Fibroblast of lung (primary cell): ENCODE data around the gene GUCY1A2. TPM values are rescaled to one million over a fixed set of nuclear protein-coding genes. Genes with fewer than 3 reads are reported as not detected.

Experiments
- DNase-seq, 2 donors: peaks; one replicate each; pipeline versions ENCODE4 v3.0.0 to v3.0.0-alpha.2; 2010; ENCODE audit warnings: low read depth in 2 of 2
- H2AFZ ChIP-seq: 2 replicates; pipeline ENCODE4 v1.5.1; 2012; ENCODE audit warnings: low read length, control low read depth, inconsistent platforms
- H3K27ac ChIP-seq: 2 replicates; pipeline ENCODE4 v1.5.1; 2011; ENCODE audit warnings: low read length, control low read depth; ENCODE audit not compliant: insufficient read depth
- H3K27me3 ChIP-seq: 2 replicates; pipeline ENCODE4 v1.5.1; 2011; ENCODE audit warnings: mild to moderate bottlenecking, low read length; ENCODE audit not compliant: control insufficient read depth, insufficient read depth
- H3K36me3 ChIP-seq: 2 replicates; pipeline ENCODE4 v1.5.1; 2011; ENCODE audit warnings: low read length; ENCODE audit not compliant: control insufficient read depth, insufficient read depth
- H3K4me1 ChIP-seq: 2 replicates; pipeline ENCODE4 v1.5.1; 2011; ENCODE audit warnings: low read length; ENCODE audit not compliant: control insufficient read depth, insufficient read depth; ENCODE audit errors: extremely low read depth
- H3K4me2 ChIP-seq: 2 replicates; pipeline ENCODE4 v1.5.1; 2011; ENCODE audit warnings: low read length, control low read depth; ENCODE audit not compliant: insufficient read depth; ENCODE audit errors: extremely low read depth
- H3K4me3 ChIP-seq, 4 experiments: fragments of 200-600 bp in 1 of 4; sonication (generic) in 1 of 4; replicated peaks in 1 of 4; 2 replicates each; pipeline ENCODE4 v1.5.1; 2011 to 2016; ENCODE audit warnings: low read length in 4 of 4, low read depth in 3 of 4, mild to moderate bottlenecking in 3 of 4, control low read depth in 2 of 4, inconsistent platforms in 1 of 4, mixed read lengths in 1 of 4; ENCODE audit not compliant: insufficient read depth in 1 of 4; ENCODE audit errors: control extremely low read depth in 1 of 4
- H3K79me2 ChIP-seq: 2 replicates; pipeline ENCODE4 v1.5.1; 2012; ENCODE audit warnings: mild to moderate bottlenecking, low read length, inconsistent platforms; ENCODE audit not compliant: control insufficient read depth, insufficient read depth
- H3K9ac ChIP-seq: 2 replicates; pipeline ENCODE4 v1.5.1; 2011; ENCODE audit warnings: mild to moderate bottlenecking, low read length, control low read depth; ENCODE audit not compliant: insufficient read depth
- H3K9me3 ChIP-seq: 2 replicates; pipeline ENCODE4 v1.5.1; 2012; ENCODE audit warnings: low read depth, low read length; ENCODE audit not compliant: control insufficient read depth, insufficient read depth
- H4K20me1 ChIP-seq: 2 replicates; pipeline ENCODE4 v1.5.1; 2011; ENCODE audit warnings: low read length; ENCODE audit not compliant: control insufficient read depth, insufficient read depth; ENCODE audit errors: extremely low read depth
- CTCF ChIP-seq, 2 donors: IDR thresholded peaks in 1 of 2; conservative IDR thresholded peaks in 1 of 2; 1 replicate in 1 of 2; 2 replicates in 1 of 2; pipeline ENCODE4 v1.5.1; 2011 to 2012; ENCODE audit warnings: low read length in 2 of 2, control low read depth in 1 of 2, inconsistent platforms in 1 of 2, low read depth in 1 of 2, mild to moderate bottlenecking in 1 of 2
- EZH2 ChIP-seq: IDR thresholded peaks from 2 replicates; pipeline ENCODE4 v1.5.1; 2012; ENCODE audit warnings: low read length, control low read depth, mild to moderate bottlenecking; ENCODE audit errors: missing control alignments
- polyA plus RNA-seq, 2 donors: library from polyadenylated mRNA; depleted of rRNA in 1 of 2; stranded (reverse) in 1 of 2; unstranded in 1 of 2; fragments of >200 nt; gene quantifications; 2 replicates each; pipeline ENCODE4 v1.2.1, GENCODE V29; 2011 to 2012; ENCODE audit warnings: missing spikeins in 1 of 2
- total RNA-seq: library from RNA; depleted of rRNA; stranded (reverse); fragments of >200 nt; gene quantifications from 2 replicates; pipeline ENCODE4 v1.2.1, GENCODE V29; 2014

GUCY1A2 gene
- total and polyA plus RNA-seq, 2 donors (not counting 1 experiment from before 2014, with no cell fraction given) = 0.50 to 1.4 TPM

GRCh38 chr11:106879029-106879428 is 139.2 kb downstream of the GUCY1A2 start:
- Histone ChIP-seq H3K27me3 (no peaks in the 10 kb centered on the region), H2AFZ (no peak overlapping the region), H3K4me1 (no peaks in the 10 kb centered on the region), H3K9me3 (no peaks in the 10 kb centered on the region), H3K36me3 (no peaks in the 10 kb centered on the region), H3K27ac (no peak overlapping the region), H3K4me2 (no peak overlapping the region), H3K4me3 (no peak overlapping the region), H4K20me1 (no peaks in the 10 kb centered on the region), H3K9ac (no peak overlapping the region), H3K79me2 (no peaks in the 10 kb centered on the region)
- DNase-seq = no peak
- TF ChIP-seq CTCF (conservative IDR thresholded peaks at IDR 0.05 in 1 of 2, IDR thresholded peaks at IDR 0.05 in 1 of 2; ENCODE audit: low read depth in 1 of 2, low read length in 2 of 2) (no peak), EZH2 (no peak)

- H3K36me3 ChIP-seq = no peaks in the 10 kb centered on the region
- no peak overlapping the region for H3K4me2 ChIP-seq
- no peak overlapping the region for H3K27ac ChIP-seq
- no peaks in the 10 kb centered on the region for H3K79me2 ChIP-seq
- H3K4me1 ChIP-seq = no peaks in the 10 kb centered on the region
- no peak overlapping the region for H3K9ac ChIP-seq
- no peaks in the 10 kb centered on the region for H4K20me1 ChIP-seq
- no peaks in the 10 kb centered on the region for H3K27me3 ChIP-seq
- H3K4me3 ChIP-seq = no peak overlapping the region
- TF ChIP-seq CTCF (conservative IDR thresholded peaks at IDR 0.05 in 1 of 2, IDR thresholded peaks at IDR 0.05 in 1 of 2; ENCODE audit: low read depth in 1 of 2, low read length in 2 of 2) = no peak
- TF ChIP-seq EZH2 = no peak
- H2AFZ ChIP-seq = no peak overlapping the region
- no peaks in the 10 kb centered on the region for H3K9me3 ChIP-seq
- DNase-seq = peak; percentile 28 to 47
Observed at GRCh38 chr11:106875013-106875412, 143.3 kb downstream of the GUCY1A2 start.

DNA sequence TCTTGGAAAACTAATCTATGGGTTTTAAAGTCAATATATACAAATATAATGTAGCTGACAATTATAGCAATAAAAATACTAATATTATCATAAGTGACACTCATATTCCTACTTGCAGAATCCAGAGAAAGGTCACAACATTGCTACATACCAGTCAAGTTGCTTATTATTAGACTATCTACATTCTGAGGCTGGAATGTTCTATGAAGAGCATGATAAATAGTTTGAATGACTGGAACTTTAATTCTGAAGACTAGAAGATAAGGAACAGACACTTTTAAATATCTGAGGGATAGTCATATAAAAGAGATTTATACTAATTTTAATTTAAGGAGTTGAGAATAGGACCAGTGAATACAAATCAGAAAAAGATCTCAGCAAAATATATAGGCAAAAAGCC is 146.0 kb downstream of the GUCY1A2 start:
- no peak overlapping the region for H3K27ac ChIP-seq
- H3K9ac ChIP-seq = no peak overlapping the region
- H3K79me2 ChIP-seq = no peaks in the 10 kb centered on the region
- no peaks in the 10 kb centered on the region for H3K27me3 ChIP-seq
- H3K4me3 ChIP-seq = no peak overlapping the region
- no peak for TF ChIP-seq EZH2
- no peak for TF ChIP-seq CTCF (conservative IDR thresholded peaks at IDR 0.05 in 1 of 2, IDR thresholded peaks at IDR 0.05 in 1 of 2; ENCODE audit: low read depth in 1 of 2, low read length in 2 of 2)
- H3K36me3 ChIP-seq = no peaks in the 10 kb centered on the region
- peak in 1 of 2 donors; percentile 4 for DNase-seq
- H2AFZ ChIP-seq = no peak overlapping the region
- H3K9me3 ChIP-seq = no peaks in the 10 kb centered on the region
- no peaks in the 10 kb centered on the region for H4K20me1 ChIP-seq
- H3K4me2 ChIP-seq = no peak overlapping the region
- no peaks in the 10 kb centered on the region for H3K4me1 ChIP-seq
